ENCODE results near the gene CREBRF. TPM values are rescaled to one million over a fixed set of nuclear protein-coding genes. Genes with fewer than 3 reads are reported as not detected.

The CREBRF gene
- total and polyA plus RNA-seq, 9 of the 15 experiments (the other 6 are each of a cell fraction or from before 2014, with no cell fraction given) = 1.1 to 4.9 (median 2.9) TPM

- TF ChIP-seq ZBTB49 (CRISPR knock-in tag; IDR thresholded peaks at IDR 0.05; ENCODE audit: borderline replicate concordance) (no peak), ETV6 (IDR thresholded peaks at IDR 0.05; ENCODE audit: borderline replicate concordance in 1 of 2, low read depth in 2 of 2, low read length in 1 of 2) (no peak), ETV6 (CRISPR knock-in tag; IDR thresholded peaks at IDR 0.05; ENCODE audit: borderline replicate concordance) (no peak), MAFF (IDR thresholded peaks at IDR 0.05; ENCODE audit: low read length) (peak; percentile 39; the same call in 1 of the 2 replicates), HDAC3 (IDR thresholded peaks at IDR 0.05; ENCODE audit: borderline replicate concordance, partially characterized antibody) (no peak), ZC3H11A (IDR thresholded peaks at IDR 0.05; ENCODE audit: low read depth, low read length) (no peak), ZNF316 (IDR thresholded peaks at IDR 0.05) (peak; percentile 88), ZFX (CRISPR knock-in tag; IDR thresholded peaks at IDR 0.05) (no peak), MXD1 (CRISPR knock-in tag; IDR thresholded peaks at IDR 0.05; ENCODE audit: borderline replicate concordance, poor library complexity, severe bottlenecking) (no peak), MAFG (tag; conservative IDR thresholded peaks at IDR 0.05) (peak; percentile 65), MAFK (IDR thresholded peaks at IDR 0.05; ENCODE audit: low read length) (peak; percentile 21; the same call in 1 of the 2 replicates), BRCA1 (IDR thresholded peaks at IDR 0.05) (no peak), BRCA1 (CRISPR knock-in tag; IDR thresholded peaks at IDR 0.05) (no peak)
These were observed 103.1 kb downstream of the CREBRF start (continued) for GRCh38 chr5:173159256-173159655.
